ENCODE results near the gene PUS3.

The PUS3 gene

DNA sequence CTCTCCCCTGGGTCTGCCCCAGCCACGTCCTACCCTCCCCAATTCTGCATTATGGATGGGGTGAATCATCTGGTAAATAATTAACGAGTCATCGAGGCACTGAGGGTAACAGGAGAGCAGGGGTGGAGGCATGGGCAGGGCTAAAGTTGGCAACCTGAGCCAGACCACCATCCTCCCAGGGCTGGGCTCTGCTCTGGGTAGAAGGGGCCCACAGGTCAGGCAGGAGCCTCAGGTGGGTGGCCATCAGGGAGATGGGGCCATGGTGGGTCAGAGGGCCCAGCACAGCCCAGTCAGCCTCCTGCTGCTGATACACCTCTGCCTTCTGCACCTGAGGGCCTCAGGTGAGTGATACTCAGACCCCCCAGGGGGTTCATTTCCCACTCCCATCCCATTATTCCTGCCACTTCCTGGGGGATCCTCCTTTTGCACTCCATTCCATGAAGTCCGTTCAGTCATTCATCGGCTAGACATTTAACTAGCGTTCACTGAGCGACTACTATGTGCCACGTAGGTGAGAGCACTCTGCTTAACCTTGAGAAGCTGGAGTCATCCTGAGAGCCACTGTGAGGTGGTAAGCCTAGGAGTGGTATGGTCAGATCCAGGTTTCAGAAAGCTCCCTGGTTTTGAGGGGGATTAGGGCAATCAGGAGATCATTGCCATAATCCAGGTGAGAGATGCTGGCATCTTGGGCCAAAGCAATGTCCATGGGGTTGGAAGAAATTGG lies 43.0 kb upstream of the PUS3 start, which contains the start of gene VSIG10L2:
Gene VSIG10L2, plus strand, starts transcription at position 248 of the 724 bp plus-strand sequence. Its CDS starts 12 bp downstream, at position 260.
- Histone ChIP-seq H3K36me3 (replicated peaks in 1 of 2; ENCODE audit: control insufficient read depth in 2 of 2, insufficient read depth in 2 of 2, low read length in 2 of 2) (no peaks in the 10 kb centered on the region), H3K4me1 (ENCODE audit: control insufficient read depth in 2 of 2, insufficient read depth in 1 of 2, low read depth in 1 of 2, low read length in 2 of 2) (peaks cover 0 to 3% of the 10 kb centered on the region in 2 donors), H2BK120ac (ENCODE audit: low read depth, low read length) (no peak within 1 kb of the TSS), H3K4me3 (ENCODE audit: low read length in 2 of 2) (no peak within 1 kb of the TSS), H3K4ac (ENCODE audit: low read length) (no peak within 1 kb of the TSS), H3K14ac (ENCODE audit: low read length) (no peak within 1 kb of the TSS), H3K23ac (ENCODE audit: low read depth, low read length, poor library complexity) (no peak within 1 kb of the TSS), H3K9me3 (replicated peaks in 1 of 2; ENCODE audit: control insufficient read depth in 2 of 2, insufficient read depth in 1 of 2, low read depth in 1 of 2, low read length in 2 of 2) (no peaks in the 10 kb centered on the region), H4K91ac (ENCODE audit: low read depth, low read length, poor library complexity) (no peak within 1 kb of the TSS), H3K27me3 (ENCODE audit: control insufficient read depth in 3 of 3, insufficient read depth in 3 of 3, low read depth in 1 of 3, low read length in 3 of 3) (peaks cover 0 to 4% (median 0%) of the 10 kb centered on the region in 3 experiments), H3K27ac (replicated peaks; ENCODE audit: low read length) (no peak within 1 kb of the TSS), H2BK12ac (ENCODE audit: low read length) (no peak within 1 kb of the TSS), H4K8ac (ENCODE audit: low read depth, low read length) (no peak within 1 kb of the TSS), H2AK5ac (ENCODE audit: low read depth, low read length) (no peak within 1 kb of the TSS), H3K79me1 (ENCODE audit: low read depth, low read length) (no peaks in the 10 kb centered on the region), H2BK15ac (ENCODE audit: low read length) (no peak within 1 kb of the TSS), H3K9ac (ENCODE audit: low read depth, low read length, poor library complexity) (peak within 1 kb of the TSS; percentile 4), H3K18ac (ENCODE audit: low read length) (no peak within 1 kb of the TSS), H2AFZ (ENCODE audit: low read length) (no peak within 1 kb of the TSS), H2BK5ac (ENCODE audit: low read length) (no peak within 1 kb of the TSS), H3K4me2 (ENCODE audit: insufficient read depth, low read length, poor library complexity, severe bottlenecking) (no peak within 1 kb of the TSS)
- no CpG with 5 or more reads among the region's 8 CpGs for WGBS, 2 donors (ENCODE audit: extremely low coverage in 2 of 2, insufficient read length in 2 of 2, insufficient replicate concordance in 1 of 2)
- DNase-seq (ENCODE audit: low spot score): no peak

DNA sequence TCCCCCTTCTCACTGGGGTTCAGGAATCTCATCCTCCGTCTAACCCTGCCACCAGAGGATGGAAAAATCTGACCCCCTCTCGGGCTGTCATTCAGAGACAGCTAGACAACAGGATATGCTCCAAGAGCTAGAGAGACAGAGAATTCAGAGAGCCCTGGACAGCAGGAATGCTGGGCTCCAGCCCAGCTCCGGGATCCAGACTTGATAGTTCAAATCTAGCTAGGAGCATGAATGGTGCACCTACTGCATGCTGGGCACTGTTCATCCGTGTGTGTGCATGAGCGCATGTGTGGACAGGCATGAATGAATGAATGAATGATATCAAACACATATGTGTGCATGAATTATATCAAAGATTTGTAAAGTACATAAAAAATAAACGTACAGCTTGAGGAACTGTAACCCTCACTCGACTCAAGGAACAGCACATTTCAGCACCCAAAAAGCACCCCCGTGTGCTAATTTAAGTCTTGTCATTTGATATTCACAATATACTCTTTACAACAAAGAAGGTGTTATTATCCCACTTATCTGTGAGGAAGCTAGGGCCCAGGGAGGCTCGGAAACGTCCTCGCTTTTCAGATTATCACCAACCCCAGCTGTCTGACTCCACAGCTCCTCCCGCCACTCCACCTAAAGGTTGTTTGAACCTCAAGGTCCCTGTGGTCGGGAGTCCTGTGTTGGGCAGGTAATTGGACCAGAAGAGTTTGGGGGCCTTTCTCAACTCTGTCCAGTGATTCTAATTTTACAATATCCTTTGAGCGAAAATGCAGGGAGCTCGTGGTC lies 42.2 kb upstream of the PUS3 start:
- no peak overlapping the region for H3K4me2 ChIP-seq (ENCODE audit: insufficient read depth, low read length, poor library complexity, severe bottlenecking)
- H2BK120ac ChIP-seq (ENCODE audit: low read depth, low read length): no peak overlapping the region
- H3K18ac ChIP-seq (ENCODE audit: low read length): no peak overlapping the region
- H3K23ac ChIP-seq (ENCODE audit: low read depth, low read length, poor library complexity): no peak overlapping the region
- no peak overlapping the region for H2BK5ac ChIP-seq (ENCODE audit: low read length)
- no peaks in the 10 kb centered on the region for H3K9me3 ChIP-seq (replicated peaks in 1 of 2; ENCODE audit: control insufficient read depth in 2 of 2, insufficient read depth in 1 of 2, low read depth in 1 of 2, low read length in 2 of 2)
- no peak overlapping the region for H3K4ac ChIP-seq (ENCODE audit: low read length)
- no peak overlapping the region for H4K8ac ChIP-seq (ENCODE audit: low read depth, low read length)
- H2BK12ac ChIP-seq (ENCODE audit: low read length): no peak overlapping the region
- H3K9ac ChIP-seq (ENCODE audit: low read depth, low read length, poor library complexity): no peak overlapping the region
- no peak for DNase-seq (ENCODE audit: low spot score)
- H4K91ac ChIP-seq (ENCODE audit: low read depth, low read length, poor library complexity): no peak overlapping the region
- H3K36me3 ChIP-seq (replicated peaks in 1 of 2; ENCODE audit: control insufficient read depth in 2 of 2, insufficient read depth in 2 of 2, low read length in 2 of 2): no peaks in the 10 kb centered on the region
- H2AFZ ChIP-seq (ENCODE audit: low read length): no peak overlapping the region
- peaks cover 0 to 4% (median 0%) of the 10 kb centered on the region in 3 experiments for H3K27me3 ChIP-seq (ENCODE audit: control insufficient read depth in 3 of 3, insufficient read depth in 3 of 3, low read depth in 1 of 3, low read length in 3 of 3)
- no CpG with 5 or more reads among the region's 15 CpGs for WGBS, 2 donors (ENCODE audit: extremely low coverage in 2 of 2, insufficient read length in 2 of 2, insufficient replicate concordance in 1 of 2)
- H3K27ac ChIP-seq (replicated peaks; ENCODE audit: low read length): no peak overlapping the region
- H2BK15ac ChIP-seq (ENCODE audit: low read length): no peak overlapping the region
- peaks cover 0 to 3% of the 10 kb centered on the region in 2 donors for H3K4me1 ChIP-seq (ENCODE audit: control insufficient read depth in 2 of 2, insufficient read depth in 1 of 2, low read depth in 1 of 2, low read length in 2 of 2)
- H3K14ac ChIP-seq (ENCODE audit: low read length): no peak overlapping the region
- H2AK5ac ChIP-seq (ENCODE audit: low read depth, low read length): no peak overlapping the region
- H3K79me1 ChIP-seq (ENCODE audit: low read depth, low read length): no peaks in the 10 kb centered on the region
- H3K4me3 ChIP-seq (ENCODE audit: low read length in 2 of 2): no peak overlapping the region

DNA sequence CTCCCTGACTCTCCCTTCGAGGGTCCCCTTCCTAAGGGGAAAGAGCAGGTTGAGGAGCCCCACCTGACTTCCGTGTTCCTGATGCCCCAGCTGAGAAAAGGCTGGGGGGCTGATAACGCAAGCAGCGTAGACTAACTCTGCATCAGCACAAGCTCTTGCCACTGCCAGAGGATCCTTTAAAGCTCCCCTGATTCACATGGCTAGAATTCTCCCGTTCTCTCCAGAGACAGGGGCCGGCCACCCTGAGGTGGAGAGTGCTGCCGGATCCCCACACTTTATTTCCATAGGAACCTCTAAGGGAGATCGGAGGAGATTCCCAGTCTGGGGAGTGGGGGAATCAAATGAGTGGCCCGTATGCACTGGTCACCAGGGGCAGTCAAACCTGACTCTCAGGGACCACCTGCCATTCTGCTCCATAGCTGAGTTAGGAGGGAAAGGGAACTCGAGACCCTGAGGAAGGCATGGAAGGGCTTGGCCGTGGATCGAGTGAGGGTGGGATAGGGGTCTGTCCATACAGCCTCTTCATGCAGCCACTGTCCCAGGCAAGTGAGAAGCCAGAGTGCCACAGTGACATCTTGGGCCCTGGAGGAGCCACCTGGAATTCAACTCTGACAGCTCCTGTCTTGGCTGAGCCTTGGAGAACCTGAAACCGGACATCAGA lies 41.5 kb upstream of the PUS3 start:
- Histone ChIP-seq H3K4me1 (ENCODE audit: control insufficient read depth in 2 of 2, insufficient read depth in 1 of 2, low read depth in 1 of 2, low read length in 2 of 2) (peaks cover 0 to 3% of the 10 kb centered on the region in 2 donors), H2BK15ac (ENCODE audit: low read length) (no peak overlapping the region), H3K23ac (ENCODE audit: low read depth, low read length, poor library complexity) (no peak overlapping the region), H3K9ac (ENCODE audit: low read depth, low read length, poor library complexity) (no peak overlapping the region), H3K4me3 (ENCODE audit: low read length in 2 of 2) (no peak overlapping the region), H3K4ac (ENCODE audit: low read length) (no peak overlapping the region), H3K4me2 (ENCODE audit: insufficient read depth, low read length, poor library complexity, severe bottlenecking) (no peak overlapping the region), H3K27me3 (ENCODE audit: control insufficient read depth in 3 of 3, insufficient read depth in 3 of 3, low read depth in 1 of 3, low read length in 3 of 3) (peaks cover 0 to 4% (median 0%) of the 10 kb centered on the region in 3 experiments), H2BK12ac (ENCODE audit: low read length) (no peak overlapping the region), H3K18ac (ENCODE audit: low read length) (no peak overlapping the region), H4K91ac (ENCODE audit: low read depth, low read length, poor library complexity) (no peak overlapping the region), H3K27ac (replicated peaks; ENCODE audit: low read length) (no peak overlapping the region), H4K8ac (ENCODE audit: low read depth, low read length) (no peak overlapping the region), H3K36me3 (replicated peaks in 1 of 2; ENCODE audit: control insufficient read depth in 2 of 2, insufficient read depth in 2 of 2, low read length in 2 of 2) (no peaks in the 10 kb centered on the region), H2BK5ac (ENCODE audit: low read length) (no peak overlapping the region), H3K9me3 (replicated peaks in 1 of 2; ENCODE audit: control insufficient read depth in 2 of 2, insufficient read depth in 1 of 2, low read depth in 1 of 2, low read length in 2 of 2) (no peaks in the 10 kb centered on the region), H2AFZ (ENCODE audit: low read length) (no peak overlapping the region), H3K14ac (ENCODE audit: low read length) (no peak overlapping the region), H2AK5ac (ENCODE audit: low read depth, low read length) (no peak overlapping the region), H3K79me1 (ENCODE audit: low read depth, low read length) (no peaks in the 10 kb centered on the region), H2BK120ac (ENCODE audit: low read depth, low read length) (no peak overlapping the region)
- DNase-seq (ENCODE audit: low spot score): no peak
- WGBS, 2 donors (ENCODE audit: extremely low coverage in 2 of 2, insufficient read length in 2 of 2, insufficient replicate concordance in 1 of 2): no CpG with 5 or more reads among the region's 13 CpGs
